Midbrain (tissue), 1 donor: ENCODE data around the gene LLPH.
"Not testable (repeated sequence)": the region's sequence is repeated elsewhere in the genome, so short reads cannot be mapped to it uniquely, and the experiment has no call there.

Experiments used
- DNase-seq: peaks from one replicate; lab custom pipeline; 2025; lab: John Stamatoyannopoulos, UW

LLPH gene

GRCh38 chr12:66130267-66131066 is at the start of gene LLPH:
Gene LLPH, minus strand, starts transcription at chr12:66130750. Its CDS starts 1,644 bp downstream, at chr12:66129106.
- peak; percentile 86 for DNase-seq

- no peak for DNase-seq
Observed at GRCh38 chr12:66176105-66176900, 45.8 kb upstream of the LLPH start.

- DNase-seq, result not testable (repeated sequence)
Observed at GRCh38 chr12:66174391-66175325, 44.1 kb upstream of the LLPH start.

- no peak for DNase-seq
Observed at GRCh38 chr12:66170606-66171005, 40.1 kb upstream of the LLPH start.

GRCh38 chr12:66169221-66170170 is 38.9 kb upstream of the LLPH start, which contains the start of gene TMBIM4:
Gene TMBIM4, minus strand, starts transcription at chr12:66169996. Its CDS starts 45 bp downstream, at chr12:66169951.
- DNase-seq, result peak; percentile 90

- no peak for DNase-seq
Observed at GRCh38 chr12:66168410-66168809, 37.9 kb upstream of the LLPH start.

GRCh38 chr12:66166561-66166960 is 36.0 kb upstream of the LLPH start:
- DNase-seq, result no peak

- DNase-seq, result no peak
Observed at GRCh38 chr12:66165141-66165540, 34.6 kb upstream of the LLPH start.

- DNase-seq, result no peak
Observed at GRCh38 chr12:66164349-66164821, 33.8 kb upstream of the LLPH start.

- no peak for DNase-seq
Observed at GRCh38 chr12:66163289-66163688, 32.7 kb upstream of the LLPH start.

- DNase-seq, result no peak
Observed at GRCh38 chr12:66162701-66163100, 32.2 kb upstream of the LLPH start.

GRCh38 chr12:66160704-66161103 is 30.2 kb upstream of the LLPH start:
- no peak for DNase-seq

GRCh38 chr12:66159123-66159522 is 28.6 kb upstream of the LLPH start:
- no peak for DNase-seq

GRCh38 chr12:66156654-66157053 is 26.1 kb upstream of the LLPH start:
- no peak for DNase-seq

GRCh38 chr12:66154776-66155175 is 24.2 kb upstream of the LLPH start:
- no peak for DNase-seq

GRCh38 chr12:66152732-66153131 is 22.2 kb upstream of the LLPH start:
- no peak for DNase-seq

GRCh38 chr12:66149702-66150398 is 19.3 kb upstream of the LLPH start:
- no peak for DNase-seq

GRCh38 chr12:66144791-66145754 is 14.5 kb upstream of the LLPH start:
- peak; percentile 13 for DNase-seq

GRCh38 chr12:66143868-66144267 is 13.3 kb upstream of the LLPH start:
- DNase-seq, result no peak
